ENCODE results near the gene TMEM183A.

Gene TMEM183A

DNA sequence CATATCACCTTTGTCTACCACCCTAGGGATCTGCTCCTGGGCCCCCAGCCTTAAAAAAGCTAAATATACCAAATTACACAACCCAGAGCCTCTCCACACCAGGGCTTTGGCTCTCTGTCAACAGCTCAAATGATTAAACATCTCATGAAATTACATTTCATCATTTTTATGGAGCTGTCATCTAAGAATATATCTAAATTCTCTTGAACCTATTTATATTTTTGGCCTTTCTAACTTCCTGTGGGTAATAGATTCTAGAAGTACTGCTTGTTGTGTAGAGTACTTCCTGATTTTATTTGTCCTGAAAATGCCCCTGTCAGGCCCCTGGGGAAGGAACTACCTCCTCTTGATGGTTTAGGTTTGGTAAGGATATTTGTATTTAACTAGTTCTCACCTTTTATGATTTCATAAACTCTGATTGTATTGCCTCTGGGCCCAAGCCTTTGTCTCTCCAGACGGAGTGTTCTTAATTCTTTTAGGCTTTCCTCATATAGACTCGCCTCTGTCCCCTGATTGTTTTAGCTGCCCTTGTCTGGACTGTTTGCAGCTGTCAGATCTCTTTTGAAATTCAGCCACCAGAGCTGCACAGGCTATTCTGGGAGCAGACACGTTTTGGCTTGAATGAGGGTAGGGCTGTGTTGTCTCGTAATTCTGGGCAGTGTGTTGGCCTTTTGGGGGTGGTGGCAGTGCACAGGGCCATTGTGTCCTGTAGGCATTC is 62.0 kb downstream of the TMEM183A start:
- DNase-seq (ENCODE audit: low spot score) = peak; percentile 40

DNA sequence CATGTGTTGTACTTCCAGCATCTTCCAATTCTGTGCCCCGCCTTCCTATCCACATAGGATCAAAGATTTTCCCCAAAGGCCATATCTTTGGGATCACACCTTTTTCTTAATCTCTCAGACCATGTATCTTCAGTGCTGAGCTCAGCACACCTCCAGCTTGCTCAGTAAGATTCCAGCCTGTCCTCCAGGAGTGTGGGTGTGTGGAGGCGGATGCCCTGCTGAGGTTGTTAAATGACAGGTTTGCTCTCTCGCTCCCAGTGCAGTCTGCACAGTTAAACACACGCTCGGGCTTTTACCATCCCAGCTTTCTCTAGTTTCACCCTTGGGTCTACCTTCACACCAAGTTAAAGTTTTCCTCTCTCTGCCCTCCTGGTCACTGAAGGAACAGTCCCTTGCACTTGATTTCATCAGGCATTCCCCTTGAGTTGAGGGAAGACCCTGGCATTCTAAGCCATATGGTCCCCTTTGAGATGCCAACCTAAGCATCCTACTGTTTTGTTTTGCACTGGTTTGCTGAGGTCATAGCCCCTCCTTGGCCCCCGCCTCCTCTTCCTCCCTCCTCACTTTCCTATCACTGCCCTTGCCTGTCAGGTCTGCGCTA is 64.9 kb downstream of the TMEM183A start:
- no peak for DNase-seq (ENCODE audit: low spot score)

DNA sequence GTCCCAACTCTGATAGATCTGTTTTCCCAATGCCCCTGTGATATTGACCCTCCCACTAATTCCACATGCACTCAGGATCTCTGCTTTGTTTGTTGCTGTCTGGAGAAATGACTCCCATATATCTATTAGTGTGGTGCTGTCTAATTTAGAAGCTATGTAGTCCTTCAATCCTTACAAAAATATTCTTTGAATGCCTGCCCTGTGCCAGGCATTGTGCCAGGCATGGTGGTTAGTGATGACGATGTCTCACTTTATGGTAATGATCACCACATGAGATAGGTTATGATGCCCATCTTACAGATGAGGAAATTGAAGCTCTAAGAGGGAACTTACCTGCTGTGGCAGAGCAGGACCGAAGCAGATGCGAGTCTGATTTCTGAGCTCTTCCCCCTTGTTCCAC is 65.7 kb downstream of the TMEM183A start:
- no peak for DNase-seq (ENCODE audit: low spot score)

DNA sequence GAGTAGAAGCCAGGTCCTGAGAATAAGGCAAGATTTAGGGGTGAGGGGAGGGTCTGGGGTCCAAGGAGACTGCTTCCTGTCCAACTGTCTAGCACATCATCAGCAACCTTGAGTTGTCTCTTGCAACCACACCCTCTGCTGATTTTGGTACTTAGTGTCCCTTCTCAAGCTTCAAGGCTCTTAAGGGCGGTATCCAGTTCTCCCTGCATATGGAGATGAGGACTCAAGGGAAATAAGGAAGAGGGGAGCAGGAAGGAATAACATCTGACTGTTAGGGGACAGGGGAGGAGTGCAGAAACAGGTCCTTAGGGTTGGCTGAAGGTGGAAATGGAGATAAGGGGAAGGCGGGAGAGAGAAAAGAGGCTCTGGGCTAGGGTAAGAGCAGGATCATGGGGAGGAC is 66.3 kb downstream of the TMEM183A start:
- no peak for DNase-seq (ENCODE audit: low spot score)

Measured in NAMALWA (cell line).